ENCODE data around the gene RAB5IF.

DNA sequence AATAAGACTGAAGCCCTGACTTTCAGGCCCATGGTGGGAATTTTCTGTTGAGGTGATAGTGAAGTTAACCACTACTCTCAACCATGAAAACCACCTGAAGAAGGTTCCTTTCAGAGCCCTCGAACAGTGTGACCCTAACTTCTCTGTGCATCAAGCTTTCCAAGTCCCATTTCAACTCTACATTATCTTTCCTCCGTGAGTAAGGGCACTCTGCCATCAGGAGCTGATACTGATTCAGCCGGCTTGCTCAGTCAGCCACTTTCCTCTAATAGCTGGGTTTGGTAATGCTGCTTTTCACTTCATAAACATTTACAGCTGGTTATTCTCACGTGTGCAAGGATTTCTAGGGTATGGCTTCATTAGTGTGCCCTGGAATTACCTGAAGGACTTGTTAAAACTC, 51.2 kb downstream of the RAB5IF start:
- TF ChIP-seq CTCF (IDR thresholded peaks at IDR 0.05), result no peak
- TF ChIP-seq POLR2A (IDR thresholded peaks at IDR 0.05), result no peak
